Right lobe of liver (tissue), 4 donors: ENCODE data around the gene CRLF2.

Experiments
- CTCF ChIP-seq, 4 donors: fragments of 200-600 bp in 3 of 4; fragments of 450-650 bp in 1 of 4; IDR thresholded peaks; one replicate each; pipeline versions ENCODE4 v1.5.1 to v1.8.0; 2016 to 2022; ENCODE audit warnings: antibody characterized with exemption in 4 of 4, mild to moderate bottlenecking in 2 of 4
- POLR2A ChIP-seq: fragments of 450-650 bp; IDR thresholded peaks from one replicate; pipeline ENCODE4 v1.6.1; 2017; ENCODE audit warnings: antibody characterized with exemption, mild to moderate bottlenecking
- donor health status: DM: no; HTN: no; CAD: no.
- donor health status: DM: no; HTN: no; CAD: no.
- donor health status: DM: no; HTN: yes; CAD: no.

- TF ChIP-seq CTCF (IDR thresholded peaks at IDR 0.05) (no peak), POLR2A (no peak)
Observed at GRCh38 chrX:1169189-1169588, 43.3 kb downstream of the CRLF2 start.
